Urothelium cell line (cell line): ENCODE results near the gene ACAP2.
"Not testable (repeated sequence)": the region's sequence is repeated elsewhere in the genome, so short reads cannot be mapped to it uniquely, and the experiment has no call there.

Experiments used
- DNase-seq: peaks from one replicate; pipeline ENCODE4 v3.0.0; 2011; ENCODE audit warnings: low spot score, mixed read lengths
- FAIRE-seq: peaks from 2 replicates; lab custom pipeline; 2011; peaks lifted over from hg19 to GRCh38; lab: Jason Lieb, UNC

Gene ACAP2

GRCh38 chr3:195306369-195306768 lies 136.5 kb downstream of the ACAP2 start:
- DNase-seq (no peak), FAIRE-seq (no peak)

GRCh38 chr3:195302431-195302830 lies 140.4 kb downstream of the ACAP2 start:
- DNase-seq (no peak), FAIRE-seq (no peak)

GRCh38 chr3:195297446-195297845 lies 145.4 kb downstream of the ACAP2 start:
- no peak for FAIRE-seq
- no peak for DNase-seq

- FAIRE-seq, result no peak
Measured at GRCh38 chr3:195296662-195297061, 146.2 kb downstream of the ACAP2 start.

GRCh38 chr3:195291121-195291520 lies 151.7 kb downstream of the ACAP2 start:
- no peak for DNase-seq
- no peak for FAIRE-seq

More at GRCh38 chr3:195296662-195297061, 146.2 kb downstream of the ACAP2 start:
- no peak for DNase-seq

DNA sequence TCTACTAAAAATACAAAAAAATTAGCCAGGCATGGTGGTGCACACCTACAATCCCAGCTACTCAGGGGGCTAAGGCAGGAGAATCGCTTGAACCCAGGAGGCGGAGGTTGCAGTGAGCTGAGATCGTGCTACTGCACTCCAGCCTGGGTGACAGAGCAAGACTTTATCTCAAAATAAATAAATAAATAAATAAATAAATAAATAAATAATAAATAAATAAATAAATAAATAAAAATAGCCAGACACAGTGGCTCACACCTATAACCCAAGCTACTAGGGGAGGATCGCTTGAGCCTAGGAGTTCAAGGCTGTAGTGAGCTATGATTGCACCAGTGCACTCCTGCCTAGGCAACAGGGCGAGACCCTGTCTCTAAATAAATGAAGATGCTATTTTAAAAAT lies 152.2 kb downstream of the ACAP2 start:
- DNase-seq, FAIRE-seq: not testable (repeated sequence)

GRCh38 chr3:195286115-195286872 lies 156.5 kb downstream of the ACAP2 start:
- no peak for DNase-seq
- no peak for FAIRE-seq

DNA sequence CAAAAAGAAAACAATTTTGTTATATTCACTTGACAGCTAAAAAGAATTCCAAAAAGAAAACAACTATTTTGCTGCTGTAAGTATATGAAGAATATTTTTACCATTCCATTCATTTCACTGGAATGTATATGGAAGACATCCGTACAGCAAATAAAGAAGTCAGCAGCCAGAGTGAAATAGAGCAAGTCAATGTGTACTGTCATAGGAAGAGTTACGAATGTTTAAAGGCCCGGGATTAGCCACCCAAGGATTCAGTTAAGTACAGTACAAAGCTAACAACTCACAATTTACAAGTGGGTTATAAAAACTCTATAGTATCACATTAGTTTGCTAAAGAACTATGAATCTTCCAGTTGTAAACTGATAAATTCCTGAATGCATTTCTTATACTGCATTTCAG lies 157.4 kb downstream of the ACAP2 start:
- DNase-seq (no peak), FAIRE-seq (no peak)

GRCh38 chr3:195284842-195285241 lies 158.0 kb downstream of the ACAP2 start:
- FAIRE-seq (no peak), DNase-seq (no peak)

- DNase-seq, result no peak
- no peak for FAIRE-seq
Measured at GRCh38 chr3:195282961-195283360, 159.9 kb downstream of the ACAP2 start.

- FAIRE-seq (no peak), DNase-seq (no peak)
Measured at GRCh38 chr3:195274259-195274966, 168.4 kb downstream of the ACAP2 start.

DNA sequence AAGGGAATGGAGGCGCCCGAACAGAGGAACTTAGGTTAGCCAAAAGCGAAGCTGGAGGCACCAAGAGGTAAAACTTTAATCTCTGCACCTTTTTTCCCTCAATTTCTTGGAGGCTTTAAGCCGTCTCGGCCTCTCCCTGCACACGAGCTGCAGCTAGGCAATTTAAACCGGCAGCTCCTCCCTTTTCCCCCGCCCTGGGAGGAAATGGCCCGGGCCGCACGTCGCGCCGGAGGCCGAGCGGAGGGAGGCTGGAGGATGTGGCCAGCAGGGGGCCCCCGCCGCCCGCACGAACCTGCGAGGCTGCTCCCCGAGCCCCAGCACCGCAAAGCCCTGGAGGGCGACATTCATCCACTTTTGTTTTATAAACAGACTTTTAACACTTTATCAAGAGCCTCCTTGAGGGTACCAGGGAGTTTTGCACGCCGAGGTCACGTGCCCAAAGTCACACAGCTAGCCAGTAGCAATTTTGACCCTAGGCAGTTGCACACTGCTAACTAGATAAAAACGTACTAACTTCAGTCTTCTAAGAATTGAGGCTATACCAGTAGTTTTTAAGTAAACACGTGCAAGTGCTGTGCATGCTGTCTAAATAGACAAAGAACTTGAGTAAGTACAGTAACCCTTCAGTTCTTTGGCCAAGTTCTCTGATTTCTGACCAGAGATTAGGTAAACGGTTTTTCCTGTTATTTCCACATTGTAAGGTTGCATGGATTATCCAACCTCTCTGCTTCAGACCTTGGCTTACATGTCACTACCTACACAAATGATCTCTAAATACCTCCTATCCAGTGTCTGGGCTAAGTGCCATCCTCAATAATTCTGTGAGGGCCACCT lies 171.2 kb downstream of the ACAP2 start:
- FAIRE-seq (no peak), DNase-seq (peak; percentile 90)

- DNase-seq (peak; percentile 94), FAIRE-seq (no peak)
Measured at GRCh38 chr3:195270817-195271409, 171.9 kb downstream of the ACAP2 start, which contains the start of gene XXYLT1. Gene XXYLT1 (minus strand): TSS chr3:195271159. CDS start chr3:195271058, 101 bp downstream.

DNA sequence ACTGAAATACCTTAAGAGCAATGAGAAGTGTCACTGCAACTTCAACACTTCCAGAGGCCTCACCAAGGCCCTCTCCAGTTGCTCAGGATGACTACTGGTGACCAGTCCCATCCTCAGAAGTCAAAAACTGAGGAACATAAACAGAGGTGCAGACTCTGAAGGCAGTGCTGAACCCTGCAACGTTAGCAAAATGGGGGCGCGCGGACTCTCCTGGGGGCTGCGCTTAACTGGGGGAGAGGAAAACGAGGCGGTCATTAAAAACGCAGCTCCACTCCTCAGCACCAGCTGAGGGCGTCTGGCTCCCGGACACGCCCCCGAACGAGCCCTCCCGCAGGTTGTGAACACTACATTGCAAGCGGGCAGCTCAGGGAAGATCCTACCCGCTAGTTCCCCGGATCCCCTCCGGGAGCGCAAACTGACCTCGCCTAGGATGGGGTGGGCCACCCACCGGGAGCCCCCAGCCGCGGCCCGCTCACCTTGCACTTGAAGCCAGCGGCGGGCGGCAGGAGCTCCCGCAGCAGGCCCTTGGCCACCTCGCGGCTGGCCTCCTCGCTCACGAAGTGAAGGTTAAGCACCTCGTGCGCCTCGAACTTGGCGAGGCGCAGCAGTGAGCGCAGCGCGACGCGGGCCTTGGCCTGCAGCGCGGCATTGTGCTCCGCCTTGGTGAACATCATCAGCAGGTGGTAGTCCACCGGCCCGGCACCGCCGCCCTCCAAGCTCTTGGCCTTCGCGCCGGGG lies 172.6 kb downstream of the ACAP2 start:
- peak; percentile 62 for DNase-seq
- FAIRE-seq, result no peak

DNA sequence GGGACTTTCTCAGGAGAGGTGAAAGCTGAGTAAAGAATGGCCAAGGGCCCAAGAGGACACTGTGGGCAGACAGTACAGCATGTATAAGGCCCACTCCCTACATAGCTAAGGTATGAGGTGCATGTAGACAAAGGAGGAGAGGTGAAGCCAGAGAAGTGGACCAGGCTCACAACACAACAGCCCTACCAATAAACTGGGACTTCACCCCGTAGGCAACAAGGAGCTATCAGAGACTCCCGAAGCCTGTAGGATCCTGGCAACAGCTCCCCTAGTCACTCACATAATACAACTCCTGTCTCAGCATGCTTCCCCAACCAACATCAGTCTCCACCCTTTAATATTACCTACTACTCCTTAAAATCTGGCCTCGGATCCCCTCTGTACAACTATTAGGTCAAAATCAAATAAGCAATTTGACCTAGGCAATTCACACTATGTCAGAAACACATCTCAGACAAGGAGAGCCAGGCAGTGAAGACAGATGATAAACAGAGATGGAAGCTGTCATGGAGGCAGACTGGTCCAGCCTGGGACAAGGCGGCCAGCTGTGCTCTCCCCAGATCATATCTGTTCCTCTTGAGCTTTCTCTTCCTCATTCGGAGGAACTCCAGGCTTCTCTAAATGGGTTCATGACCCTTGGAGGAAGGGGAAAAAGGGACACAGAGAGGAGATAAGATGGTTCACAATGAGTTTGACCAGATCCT lies 173.3 kb downstream of the ACAP2 start:
- no peak for DNase-seq
- FAIRE-seq, result no peak

DNA sequence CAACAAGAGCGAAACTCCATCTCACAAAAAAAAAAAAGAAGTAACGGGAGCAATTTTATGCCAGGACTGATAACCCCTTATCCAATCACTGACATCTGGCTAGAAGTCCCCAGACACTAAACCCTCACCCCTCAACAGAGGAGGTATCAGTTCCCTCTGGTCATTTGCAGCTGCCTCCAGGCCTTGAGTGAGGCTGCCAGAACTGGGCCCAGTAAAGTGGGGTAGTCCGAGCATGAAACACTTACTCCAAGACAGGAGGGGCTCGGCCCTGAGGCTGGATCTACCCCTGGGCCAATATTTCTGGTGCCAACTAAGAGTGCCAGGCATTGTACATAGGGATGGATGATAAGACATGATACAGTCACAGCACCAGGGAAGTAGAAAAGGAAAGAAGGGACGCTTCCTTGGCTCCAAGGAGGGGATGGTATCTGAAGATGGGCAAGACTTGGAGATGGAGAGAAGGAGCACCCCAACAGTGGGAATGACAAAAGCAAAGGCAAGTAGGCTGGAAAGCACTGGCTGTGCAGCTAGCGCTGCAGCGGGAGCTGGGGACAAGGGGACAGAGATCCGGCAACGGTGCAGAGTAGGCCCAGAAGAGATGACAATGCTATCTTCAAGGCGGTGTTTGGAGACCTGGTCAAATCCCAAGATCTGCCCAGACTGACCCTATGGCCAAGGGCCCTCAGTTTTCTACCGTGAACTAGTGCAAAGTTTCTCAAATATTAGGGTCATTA lies 174.1 kb downstream of the ACAP2 start:
- FAIRE-seq, result no peak
- no peak for DNase-seq

- FAIRE-seq (no peak), DNase-seq (no peak)
Measured at GRCh38 chr3:195267096-195267495, 175.7 kb downstream of the ACAP2 start.

GRCh38 chr3:195266428-195266827 lies 176.4 kb downstream of the ACAP2 start:
- no peak for FAIRE-seq

More at GRCh38 chr3:195266428-195266827, 176.4 kb downstream of the ACAP2 start:
- no peak for DNase-seq
